Keratinocyte (primary cell): Measurements from ENCODE around the gene MED16.

Experiments
- CTCF ChIP-seq, 3 experiments: IDR thresholded peaks in 1 of 3; conservative IDR thresholded peaks in 1 of 3; optimal IDR thresholded peaks in 1 of 3; 2 replicates in 2 of 3; 3 replicates in 1 of 3; pipeline versions ENCODE3 to v1.5.1; 2011; ENCODE audit warnings: low read length in 3 of 3, mild to moderate bottlenecking in 3 of 3, moderate library complexity in 2 of 3, control low read depth in 1 of 3, inconsistent platforms in 1 of 3; ENCODE audit not compliant: insufficient read depth in 2 of 3; ENCODE audit errors: extremely low read depth in 1 of 3
- EZH2 ChIP-seq: IDR thresholded peaks from one replicate; pipeline ENCODE4 v1.6.1; 2012; ENCODE audit warnings: inconsistent platforms, mild to moderate bottlenecking, low read length, moderate library complexity

- no peak for TF ChIP-seq CTCF (optimal IDR thresholded peaks at IDR 0.05 in 1 of 3, IDR thresholded peaks at IDR 0.05 in 1 of 3, conservative IDR thresholded peaks at IDR 0.05 in 1 of 3; ENCODE audit: extremely low read depth in 1 of 3, insufficient read depth in 2 of 3, low read length in 3 of 3)
- TF ChIP-seq EZH2, result no peak
These were observed 14.3 kb upstream of the MED16 start for GRCh38 chr19:907183-907853.
